ENCODE measurements around the gene VPS9D1.
A peak's percentile ranks its signal among the peaks of the same experiment; 100 is the strongest.
"Not testable (repeated sequence)": the region's sequence is repeated elsewhere in the genome, so short reads cannot be mapped to it uniquely, and the experiment has no call there.

Gene VPS9D1

GRCh38 chr16:89709716-89710432 is 10.8 kb downstream of the VPS9D1 start:
- no peak for DNase-seq (ENCODE audit: low read depth)

GRCh38 chr16:89709166-89709565 is 11.5 kb downstream of the VPS9D1 start:
- DNase-seq (ENCODE audit: low read depth): no peak

DNA sequence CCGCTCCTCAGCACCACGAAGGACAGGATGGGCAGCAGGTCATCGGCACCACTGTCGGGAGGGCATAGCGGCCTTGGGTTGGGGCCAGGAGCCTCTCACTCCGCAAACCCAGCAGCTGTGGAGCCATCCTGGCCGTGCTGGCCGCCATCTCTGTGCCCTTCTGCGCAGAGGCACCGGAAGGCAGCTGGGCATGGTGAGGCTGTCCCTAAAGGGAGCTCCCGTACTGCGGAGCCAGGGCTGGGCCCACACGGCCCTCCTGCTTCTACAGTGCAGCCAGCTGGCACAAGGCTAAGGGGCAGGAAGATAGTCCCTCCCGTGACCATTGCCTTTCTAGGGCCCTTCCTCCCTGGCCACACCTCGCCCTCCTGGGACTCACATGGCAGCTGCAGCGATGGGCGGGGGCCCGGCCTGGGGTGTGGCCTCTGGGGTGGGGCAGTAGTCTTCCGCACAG is 12.2 kb downstream of the VPS9D1 start:
- DNase-seq (ENCODE audit: low read depth): no peak

GRCh38 chr16:89707695-89708094 is 13.0 kb downstream of the VPS9D1 start:
- DNase-seq (ENCODE audit: low read depth): no peak

DNA sequence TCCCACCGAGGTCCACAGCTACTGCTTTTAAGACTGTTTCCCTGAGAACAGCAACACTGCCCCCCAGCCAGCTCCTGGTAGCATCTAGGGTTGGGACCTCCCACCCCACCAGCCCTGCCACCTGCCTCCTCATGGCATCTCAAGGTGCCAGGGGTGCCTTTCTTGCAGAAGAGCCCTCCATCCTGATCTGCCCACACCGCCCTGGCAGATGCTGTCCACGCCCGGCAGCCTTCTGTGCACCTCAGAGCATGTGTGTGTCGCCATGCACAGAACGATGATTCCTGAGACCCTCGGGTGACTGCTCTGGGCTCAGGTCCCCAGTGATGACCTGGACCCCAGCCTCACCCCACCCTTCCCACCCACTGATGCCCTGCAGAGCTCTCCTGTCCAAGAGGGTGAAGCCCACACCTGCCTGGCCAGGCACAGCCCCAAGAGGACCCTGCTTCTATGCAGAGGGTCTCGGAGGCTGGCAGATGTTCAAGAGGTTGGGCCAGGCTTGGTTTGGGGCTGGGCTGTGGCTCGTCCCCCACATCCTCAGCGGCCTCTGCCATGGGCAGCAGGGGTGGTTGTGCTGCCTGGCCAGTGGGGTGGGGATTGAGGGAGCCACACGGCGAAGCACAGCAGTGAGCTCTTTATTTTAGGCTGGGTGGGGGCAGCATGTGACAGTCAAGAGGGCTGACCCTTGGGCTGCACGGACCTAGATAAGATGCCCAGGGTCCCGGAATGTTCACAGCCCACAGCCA is 14.0 kb downstream of the VPS9D1 start:
- DNase-seq (ENCODE audit: low read depth): no peak

DNA sequence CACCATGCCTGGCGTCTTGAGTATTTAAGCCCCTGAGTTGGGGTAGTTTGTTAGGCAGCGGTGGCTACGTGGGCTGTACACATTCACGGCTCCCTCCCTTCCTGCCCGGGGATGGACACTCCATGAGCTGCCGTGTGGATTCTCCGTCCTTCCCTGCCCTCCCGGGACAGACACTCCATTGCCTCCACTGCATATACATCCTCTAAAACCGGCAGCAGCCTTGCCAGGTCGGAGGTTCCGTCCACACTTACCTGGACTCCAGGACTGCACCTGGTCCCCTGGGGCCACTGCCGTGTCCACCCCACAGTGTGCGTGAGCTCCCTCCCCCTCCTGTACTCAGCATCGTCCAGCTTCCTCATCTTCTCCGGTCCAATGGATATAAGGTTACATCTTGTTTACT is 15.7 kb downstream of the VPS9D1 start:
- DNase-seq (ENCODE audit: low read depth): no peak

GRCh38 chr16:89704281-89704680 is 16.4 kb downstream of the VPS9D1 start:
- DNase-seq (ENCODE audit: low read depth): no peak

DNA sequence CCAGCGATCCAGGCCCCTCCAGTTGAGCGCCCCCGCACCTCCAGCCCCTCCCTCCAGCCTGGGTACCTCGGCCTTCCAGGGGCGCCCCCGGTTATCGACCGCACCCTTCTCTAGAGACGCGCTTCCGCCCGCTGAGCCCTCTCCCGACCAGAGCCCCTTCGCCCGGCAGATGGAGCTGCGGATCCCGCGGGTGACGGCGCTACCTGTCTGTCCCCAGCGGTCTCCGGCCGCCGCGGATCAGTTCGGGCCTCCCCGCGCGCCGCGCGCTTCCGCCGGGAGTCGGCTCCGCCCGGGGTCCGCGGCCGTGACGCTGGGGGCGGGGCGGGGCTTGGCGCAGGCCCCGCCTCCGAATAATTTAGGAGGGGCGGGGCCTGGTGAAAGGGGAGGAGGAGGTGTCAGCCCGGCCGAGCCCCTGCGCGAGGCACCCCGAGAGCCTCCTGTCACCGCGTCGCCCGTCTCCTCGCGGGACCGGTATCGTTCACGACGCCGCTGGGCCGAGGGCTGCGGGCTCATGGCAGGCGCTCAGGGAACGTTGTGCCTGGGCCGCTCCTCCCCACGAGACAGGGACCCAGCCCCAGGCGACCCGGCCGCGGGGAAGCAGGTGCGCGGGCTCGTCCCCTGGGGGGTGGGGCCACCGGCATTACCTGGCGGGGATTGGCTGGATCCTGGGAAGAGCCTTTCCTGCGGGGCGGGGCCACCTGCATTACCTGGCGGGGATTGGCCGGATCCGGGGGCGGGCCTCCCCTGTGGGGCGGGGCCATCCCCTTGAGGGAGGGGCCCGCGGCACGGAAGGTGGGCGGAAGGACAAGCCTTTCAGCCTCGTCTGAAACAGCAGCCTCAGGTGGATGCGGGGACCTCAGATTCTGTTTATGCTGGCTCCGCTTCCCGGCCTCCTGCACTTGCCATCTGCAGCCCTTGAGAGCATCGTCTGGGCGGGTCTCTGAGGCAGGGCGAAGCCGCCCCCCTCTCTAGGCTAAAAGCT is 19.0 kb downstream of the VPS9D1 start, which contains the start of gene SPATA2L:
SPATA2L (minus strand) TSS at position 281 of the 982 bp plus-strand sequence. CDS start 473 bp downstream, outside the sequence.
- peak; percentile 97 for DNase-seq (ENCODE audit: low read depth)

GRCh38 chr16:89700649-89701424 is 19.9 kb downstream of the VPS9D1 start:
- DNase-seq (ENCODE audit: low read depth): no peak

- DNase-seq (ENCODE audit: low read depth): peak; percentile 98
Measured at GRCh38 chr16:89700100-89700648, 20.5 kb downstream of the VPS9D1 start.

DNA sequence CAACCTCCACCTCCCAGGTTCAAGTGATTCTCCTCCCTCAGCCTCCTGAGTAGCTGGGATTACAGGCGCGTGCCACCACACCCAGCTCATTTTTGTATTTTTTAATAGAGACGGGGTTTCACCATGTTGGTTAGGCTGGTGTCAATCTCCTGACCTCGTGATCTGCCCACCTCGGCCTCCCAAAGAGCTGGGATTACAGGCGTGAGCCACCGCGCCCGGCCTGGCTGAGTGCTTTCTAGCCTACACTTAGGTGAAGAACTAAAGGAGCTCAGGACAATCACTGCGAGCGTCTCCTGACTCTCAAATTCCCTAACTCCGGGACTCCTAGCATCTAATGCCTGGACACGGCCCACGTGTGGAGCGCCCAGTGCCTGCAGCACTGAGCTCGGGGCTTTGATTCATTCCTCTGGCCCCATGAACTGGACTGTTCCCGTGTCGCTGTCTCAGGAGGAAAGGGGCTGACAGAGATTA is 21.0 kb downstream of the VPS9D1 start:
- not testable (repeated sequence) for DNase-seq (ENCODE audit: low read depth)

- DNase-seq (ENCODE audit: low read depth): not testable (repeated sequence)
Measured at GRCh38 chr16:89698717-89699116, 22.0 kb downstream of the VPS9D1 start.

DNA sequence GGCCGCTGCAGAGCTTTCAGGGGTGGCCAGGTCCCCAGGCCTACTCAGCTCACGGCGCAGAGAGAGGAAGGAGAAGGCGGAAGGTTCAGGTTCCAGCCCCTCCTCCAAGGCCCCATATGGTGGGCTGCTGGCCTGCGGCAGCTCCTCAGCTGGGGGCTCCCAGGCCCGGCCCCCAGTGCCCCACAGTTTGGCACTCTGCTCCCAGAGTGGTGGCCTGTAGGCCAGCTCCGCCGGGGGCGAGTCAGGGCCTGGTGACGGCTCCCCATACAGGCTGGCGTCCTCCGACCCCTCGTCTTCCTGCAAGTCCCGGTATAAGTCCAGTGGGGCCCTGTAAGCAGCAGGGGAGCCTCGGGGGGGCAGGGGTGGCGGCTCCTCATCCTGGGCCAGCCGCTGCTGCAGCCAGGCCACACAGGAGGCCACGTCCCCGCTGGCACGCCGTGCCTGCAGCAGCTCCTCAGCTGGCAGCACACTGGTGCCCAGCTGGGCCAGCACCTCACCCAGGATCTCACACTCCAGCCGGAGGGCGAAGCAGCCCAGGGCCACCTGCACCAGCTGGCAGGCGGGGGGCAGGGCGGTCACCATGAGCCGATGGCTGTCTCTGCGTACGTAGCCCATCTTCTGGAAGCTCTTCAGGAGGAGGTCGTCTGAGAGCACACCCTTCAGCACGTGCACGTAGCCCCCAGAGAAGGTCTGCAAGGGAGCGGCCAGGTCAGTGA is 22.9 kb downstream of the VPS9D1 start:
- no peak for DNase-seq (ENCODE audit: low read depth)

DNA sequence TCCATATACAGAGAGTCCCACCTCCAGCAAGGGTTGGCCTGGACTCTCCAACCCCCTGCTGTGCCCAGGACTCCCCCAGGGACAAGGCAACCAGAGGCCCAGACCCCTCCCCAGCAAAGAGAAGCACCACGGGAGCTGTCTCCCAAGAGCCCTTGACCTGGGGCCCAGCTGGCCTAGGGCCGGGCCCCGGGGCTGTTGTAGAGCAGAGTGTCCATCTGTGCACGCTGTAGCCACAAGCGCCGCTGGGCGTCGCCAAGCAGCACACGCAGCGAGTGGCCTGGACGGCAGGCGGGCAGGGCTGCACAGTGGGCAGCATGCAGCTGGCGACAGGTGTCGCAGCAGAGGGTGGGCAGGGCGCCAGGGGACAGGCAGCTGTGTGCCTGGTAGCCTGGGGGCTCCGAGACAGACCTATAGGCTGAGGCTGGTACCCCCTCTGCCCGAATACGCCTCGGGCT is 23.5 kb downstream of the VPS9D1 start:
- DNase-seq (ENCODE audit: low read depth): no peak

GRCh38 chr16:89696670-89697128 is 24.0 kb downstream of the VPS9D1 start:
- DNase-seq (ENCODE audit: low read depth): no peak

- DNase-seq (ENCODE audit: low read depth): no peak
Measured at GRCh38 chr16:89695875-89696669, 24.6 kb downstream of the VPS9D1 start.

DNA sequence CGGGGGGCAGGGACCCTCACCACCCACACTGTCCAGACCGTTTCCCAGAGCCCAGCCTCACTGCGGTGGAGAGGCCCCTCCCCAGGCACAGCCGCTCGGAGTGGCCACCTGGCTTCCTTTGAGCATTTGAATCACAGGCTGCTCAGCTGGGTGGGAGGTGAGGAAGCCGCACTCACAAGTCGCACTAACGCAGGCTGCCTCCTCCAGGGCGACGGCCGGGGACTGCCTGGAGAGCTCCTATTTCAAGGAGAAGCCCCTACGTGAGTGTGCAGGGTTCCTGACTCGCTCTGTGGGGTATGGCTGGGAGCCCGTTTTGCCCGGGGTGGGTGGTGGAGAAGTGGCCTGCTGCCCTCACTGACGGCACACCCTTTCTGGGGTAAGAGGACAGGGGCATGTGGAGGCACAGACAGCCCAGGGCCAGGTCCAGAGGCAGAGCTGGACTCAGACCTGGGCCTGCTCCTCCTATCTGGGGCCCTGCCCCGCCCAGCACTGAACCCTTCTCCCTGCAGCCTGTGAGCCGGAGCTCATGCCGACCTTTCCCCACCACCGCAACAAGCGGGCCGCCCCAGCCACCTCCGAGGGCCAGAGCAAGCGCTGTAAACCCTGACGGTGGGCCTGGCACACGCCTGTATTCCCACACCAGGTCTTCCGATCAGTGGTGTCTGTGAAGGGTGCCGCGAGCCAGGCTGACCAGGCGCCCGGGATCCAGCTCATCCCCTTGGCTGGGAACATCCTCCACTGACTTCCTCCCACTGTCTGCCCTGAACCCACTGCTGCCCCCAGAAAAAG is 25.4 kb downstream of the VPS9D1 start:
- no peak for DNase-seq (ENCODE audit: low read depth)

DNA sequence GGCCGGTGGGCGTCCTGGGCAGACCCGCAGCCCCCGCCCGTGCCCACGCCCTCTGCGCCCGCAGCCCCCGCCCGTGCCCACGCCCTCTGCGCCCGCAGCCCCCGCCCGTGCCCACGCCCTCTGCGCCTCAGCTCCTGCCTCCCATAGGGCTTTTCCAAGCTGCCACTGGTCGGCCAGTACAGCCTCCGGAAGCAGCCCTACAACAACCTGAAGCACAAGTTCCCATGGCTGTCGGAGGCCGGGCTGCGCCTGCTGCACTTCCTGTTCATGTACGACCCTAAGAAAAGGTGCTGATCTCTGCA is 26.0 kb downstream of the VPS9D1 start:
- DNase-seq (ENCODE audit: low read depth): not testable (repeated sequence)
